DOHH2 (cell line): ENCODE measurements around the gene GNPAT.

Source experiments
- EZH2phosphoT487 ChIP-seq: fragments of 200-600 bp; sonication (generic); IDR thresholded peaks from 2 replicates; pipeline ENCODE4 v1.6.1; 2017; ENCODE audit warnings: borderline replicate concordance, mild to moderate bottlenecking, antibody characterized with exemption, low read length, moderate library complexity, mixed read lengths
- TF ChIP-seq, protein P1 (sequence below): fragments of 200-600 bp; sonication (generic); IDR thresholded peaks from one replicate; pipeline ENCODE4 v1.5.1; 2014; ENCODE audit warnings: antibody characterized with exemption, mild to moderate bottlenecking, low read depth, low read length; ENCODE audit not compliant: poor library complexity, severe bottlenecking

DNA sequence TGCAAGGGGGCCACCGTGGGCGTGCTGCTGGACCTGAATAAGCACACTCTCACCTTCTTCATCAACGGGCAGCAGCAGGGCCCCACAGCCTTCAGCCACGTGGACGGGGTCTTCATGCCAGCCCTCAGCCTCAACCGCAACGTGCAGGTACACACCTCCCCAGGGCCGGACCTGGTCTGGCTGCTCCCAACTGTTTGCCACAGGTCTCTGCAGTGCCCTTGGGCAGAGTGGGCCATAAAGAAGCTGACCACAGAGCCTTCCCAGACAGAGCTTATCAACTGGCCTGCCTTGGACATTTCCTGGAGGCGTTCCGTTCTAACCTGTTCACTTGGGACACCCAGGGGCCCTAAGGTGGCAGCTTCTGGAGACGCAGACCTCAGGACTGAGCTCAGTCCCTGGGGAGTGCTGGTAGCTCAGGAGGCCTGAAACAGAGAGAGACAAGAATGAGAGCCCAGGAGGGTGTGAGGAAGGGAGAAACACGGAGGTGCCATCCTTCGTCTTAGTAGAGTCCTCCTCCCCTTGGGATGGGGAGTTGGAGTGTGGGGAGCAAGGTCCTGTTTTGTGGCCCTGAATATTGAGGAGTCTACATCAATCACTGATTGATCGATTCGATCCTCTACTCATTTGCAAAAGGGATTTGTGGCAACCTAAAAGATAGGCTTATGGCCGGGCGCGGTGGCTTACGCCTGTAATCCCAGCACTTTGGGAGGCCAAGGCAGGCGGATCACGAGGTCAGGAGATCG lies 27.0 kb upstream of the GNPAT start:
- TF ChIP-seq, protein P1, sequence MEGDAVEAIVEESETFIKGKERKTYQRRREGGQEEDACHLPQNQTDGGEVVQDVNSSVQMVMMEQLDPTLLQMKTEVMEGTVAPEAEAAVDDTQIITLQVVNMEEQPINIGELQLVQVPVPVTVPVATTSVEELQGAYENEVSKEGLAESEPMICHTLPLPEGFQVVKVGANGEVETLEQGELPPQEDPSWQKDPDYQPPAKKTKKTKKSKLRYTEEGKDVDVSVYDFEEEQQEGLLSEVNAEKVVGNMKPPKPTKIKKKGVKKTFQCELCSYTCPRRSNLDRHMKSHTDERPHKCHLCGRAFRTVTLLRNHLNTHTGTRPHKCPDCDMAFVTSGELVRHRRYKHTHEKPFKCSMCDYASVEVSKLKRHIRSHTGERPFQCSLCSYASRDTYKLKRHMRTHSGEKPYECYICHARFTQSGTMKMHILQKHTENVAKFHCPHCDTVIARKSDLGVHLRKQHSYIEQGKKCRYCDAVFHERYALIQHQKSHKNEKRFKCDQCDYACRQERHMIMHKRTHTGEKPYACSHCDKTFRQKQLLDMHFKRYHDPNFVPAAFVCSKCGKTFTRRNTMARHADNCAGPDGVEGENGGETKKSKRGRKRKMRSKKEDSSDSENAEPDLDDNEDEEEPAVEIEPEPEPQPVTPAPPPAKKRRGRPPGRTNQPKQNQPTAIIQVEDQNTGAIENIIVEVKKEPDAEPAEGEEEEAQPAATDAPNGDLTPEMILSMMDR = no peak
- no peak for TF ChIP-seq EZH2phosphoT487
